Measurements from ENCODE around the gene RUNX1.
A peak's percentile ranks its signal among the peaks of the same experiment; 100 is the strongest.

Gene RUNX1

GRCh38 chr21:35048706-35049617, at the start of gene RUNX1:
TSS of gene RUNX1 (minus strand) at chr21:35049302.
- H3K4me3 ChIP-seq (ENCODE audit: low read depth, low read length), result peak within 1 kb of the TSS; percentile 98

GRCh38 chr21:35097525-35097924, 48.4 kb upstream of the RUNX1 start:
- H3K4me3 ChIP-seq (ENCODE audit: low read depth, low read length), result no peak overlapping the region
- TF ChIP-seq POLR2A (IDR thresholded peaks at IDR 0.05; ENCODE audit: extremely low read depth, insufficient read length), result no peak
- DNase-seq (ENCODE audit: low read depth), result no peak

More at GRCh38 chr21:35048706-35049617, at the start of gene RUNX1:
- TF ChIP-seq MAX (IDR thresholded peaks at IDR 0.05; ENCODE audit: low read depth, low read length) (peak; percentile 85), POLR2A (IDR thresholded peaks at IDR 0.05; ENCODE audit: extremely low read depth, insufficient read length) (peak; percentile 23), CTCF (IDR thresholded peaks at IDR 0.05; ENCODE audit: low read depth, low read length) (no peak)
- peak; percentile 98 for DNase-seq (ENCODE audit: low read depth)

GRCh38 chr21:35096959-35097358, 47.9 kb upstream of the RUNX1 start:
- DNase-seq (ENCODE audit: low read depth), result no peak
- H3K4me3 ChIP-seq (ENCODE audit: low read depth, low read length), result no peak overlapping the region
- no peak for TF ChIP-seq CTCF (IDR thresholded peaks at IDR 0.05; ENCODE audit: low read depth, low read length)
- TF ChIP-seq MYC (IDR thresholded peaks at IDR 0.05; ENCODE audit: low read depth, low read length), result no peak
- TF ChIP-seq POLR2A (IDR thresholded peaks at IDR 0.05; ENCODE audit: extremely low read depth, insufficient read length), result no peak
- no peak for TF ChIP-seq MAX (IDR thresholded peaks at IDR 0.05; ENCODE audit: low read depth, low read length)

GRCh38 chr21:35095859-35096291, 46.8 kb upstream of the RUNX1 start:
- TF ChIP-seq POLR2A (IDR thresholded peaks at IDR 0.05; ENCODE audit: extremely low read depth, insufficient read length) (no peak), MAX (IDR thresholded peaks at IDR 0.05; ENCODE audit: low read depth, low read length) (no peak), MYC (IDR thresholded peaks at IDR 0.05; ENCODE audit: low read depth, low read length) (no peak), CTCF (IDR thresholded peaks at IDR 0.05; ENCODE audit: low read depth, low read length) (no peak)
- no peak for DNase-seq (ENCODE audit: low read depth)

GRCh38 chr21:35093514-35093913, 44.4 kb upstream of the RUNX1 start:
- H3K4me3 ChIP-seq (ENCODE audit: low read depth, low read length), result no peak overlapping the region
- DNase-seq (ENCODE audit: low read depth), result no peak
- no peak for TF ChIP-seq POLR2A (IDR thresholded peaks at IDR 0.05; ENCODE audit: extremely low read depth, insufficient read length)
- TF ChIP-seq MYC (IDR thresholded peaks at IDR 0.05; ENCODE audit: low read depth, low read length), result no peak
- no peak for TF ChIP-seq CTCF (IDR thresholded peaks at IDR 0.05; ENCODE audit: low read depth, low read length)
- no peak for TF ChIP-seq MAX (IDR thresholded peaks at IDR 0.05; ENCODE audit: low read depth, low read length)

More at GRCh38 chr21:35095859-35096291, 46.8 kb upstream of the RUNX1 start:
- H3K4me3 ChIP-seq (ENCODE audit: low read depth, low read length), result no peak overlapping the region

GRCh38 chr21:35091496-35091895, 42.4 kb upstream of the RUNX1 start:
- H3K4me3 ChIP-seq (ENCODE audit: low read depth, low read length), result no peak overlapping the region
- no peak for DNase-seq (ENCODE audit: low read depth)
- TF ChIP-seq MYC (IDR thresholded peaks at IDR 0.05; ENCODE audit: low read depth, low read length) (no peak), CTCF (IDR thresholded peaks at IDR 0.05; ENCODE audit: low read depth, low read length) (no peak), POLR2A (IDR thresholded peaks at IDR 0.05; ENCODE audit: extremely low read depth, insufficient read length) (no peak)
